OCI-LY3 (cell line): ENCODE measurements around the gene ELAPOR1.

Experiments
- EZH2phosphoT487 ChIP-seq: fragments of 200-600 bp; shearing (Covaris generic); IDR thresholded peaks from 2 replicates; pipeline ENCODE4 v1.6.1; 2018; ENCODE audit warnings: antibody characterized with exemption, mixed run types, low read depth
- TF ChIP-seq, protein P1 (sequence below): fragments of 200-600, 300-600 bp; sonication (generic); IDR thresholded peaks from 2 replicates; pipeline ENCODE4 v1.5.1; 2014; ENCODE audit warnings: antibody characterized with exemption, low read length, low read depth

DNA sequence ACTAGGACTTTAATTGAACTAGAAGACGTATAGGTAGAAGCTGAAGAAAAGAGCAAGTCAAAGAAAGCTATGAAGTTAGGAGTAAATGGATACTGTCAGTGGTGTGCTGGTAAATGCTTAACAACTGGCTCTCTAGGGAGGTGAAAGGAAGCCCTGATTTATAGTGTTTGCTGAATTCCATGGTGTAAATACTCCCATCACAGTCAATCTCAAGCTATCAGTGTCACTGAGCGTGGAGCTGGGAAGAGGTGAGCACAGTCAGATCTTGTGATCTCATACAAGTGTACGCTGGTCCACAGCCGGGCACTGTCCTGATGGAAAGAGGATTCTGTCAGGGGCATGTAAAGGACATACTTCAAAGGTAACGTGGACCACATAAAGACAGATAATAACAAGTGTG, 28.3 kb downstream of the ELAPOR1 start:
- TF ChIP-seq, protein P1, sequence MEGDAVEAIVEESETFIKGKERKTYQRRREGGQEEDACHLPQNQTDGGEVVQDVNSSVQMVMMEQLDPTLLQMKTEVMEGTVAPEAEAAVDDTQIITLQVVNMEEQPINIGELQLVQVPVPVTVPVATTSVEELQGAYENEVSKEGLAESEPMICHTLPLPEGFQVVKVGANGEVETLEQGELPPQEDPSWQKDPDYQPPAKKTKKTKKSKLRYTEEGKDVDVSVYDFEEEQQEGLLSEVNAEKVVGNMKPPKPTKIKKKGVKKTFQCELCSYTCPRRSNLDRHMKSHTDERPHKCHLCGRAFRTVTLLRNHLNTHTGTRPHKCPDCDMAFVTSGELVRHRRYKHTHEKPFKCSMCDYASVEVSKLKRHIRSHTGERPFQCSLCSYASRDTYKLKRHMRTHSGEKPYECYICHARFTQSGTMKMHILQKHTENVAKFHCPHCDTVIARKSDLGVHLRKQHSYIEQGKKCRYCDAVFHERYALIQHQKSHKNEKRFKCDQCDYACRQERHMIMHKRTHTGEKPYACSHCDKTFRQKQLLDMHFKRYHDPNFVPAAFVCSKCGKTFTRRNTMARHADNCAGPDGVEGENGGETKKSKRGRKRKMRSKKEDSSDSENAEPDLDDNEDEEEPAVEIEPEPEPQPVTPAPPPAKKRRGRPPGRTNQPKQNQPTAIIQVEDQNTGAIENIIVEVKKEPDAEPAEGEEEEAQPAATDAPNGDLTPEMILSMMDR: no peak
- TF ChIP-seq EZH2phosphoT487: no peak
